AG04449 (cell line): ENCODE data around the gene ANTXRL.
"Not testable (repeated sequence)": the region's sequence is repeated elsewhere in the genome, so short reads cannot be mapped to it uniquely, and the experiment has no call there.

ENCODE experiments used
- CTCF ChIA-PET: fragments of 350-600 bp; formaldehyde crosslinking; extraction: SDS; loops from one replicate; lab custom pipeline; 2021; ENCODE audit warnings: antibody characterized with exemption; lab: Yijun Ruan, JAX
- POLR2A ChIA-PET: fragments of 400-600, 350-600 bp; formaldehyde crosslinking; extraction: SDS; loops from one replicate; lab custom pipeline; 2020; ENCODE audit warnings: antibody characterized with exemption, inconsistent platforms; lab: Yijun Ruan, JAX
- DNase-seq: peaks from one replicate; pipeline ENCODE4 v3.0.0-alpha.2; 2010; ENCODE audit warnings: low read depth, low spot score
- H3K4me3 ChIP-seq: 2 replicates; pipeline ENCODE4 v1.5.1; 2011; ENCODE audit warnings: low read depth, mild to moderate bottlenecking, control low read depth, low read length
- CTCF ChIP-seq: IDR thresholded peaks from one replicate; pipeline ENCODE4 v1.5.1; 2011; ENCODE audit warnings: mild to moderate bottlenecking, moderate library complexity, low read length, control low read depth, inconsistent platforms; ENCODE audit not compliant: insufficient read depth; ENCODE audit errors: missing control alignments

Gene ANTXRL

DNA sequence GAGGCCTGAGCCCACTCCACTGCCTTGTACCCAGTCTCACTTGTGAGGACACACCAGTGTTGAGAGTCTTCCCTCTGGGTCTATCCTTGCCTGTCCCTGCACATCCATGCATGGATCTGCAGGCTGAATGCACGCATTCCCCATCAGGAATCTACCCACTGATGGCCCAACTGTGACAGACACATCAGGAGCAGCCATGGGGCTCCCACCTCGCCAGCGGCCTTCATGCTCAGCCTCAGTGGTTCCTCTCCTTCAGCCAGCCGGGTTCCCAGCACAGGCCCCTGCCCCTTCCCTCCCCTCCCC lies 21.3 kb downstream of the ANTXRL start:
- DNase-seq = no peak
- ChIA-PET POLR2A (no interaction called here), CTCF (no interaction called here)
- no peak for TF ChIP-seq CTCF
- H3K4me3 ChIP-seq = no peak overlapping the region

DNA sequence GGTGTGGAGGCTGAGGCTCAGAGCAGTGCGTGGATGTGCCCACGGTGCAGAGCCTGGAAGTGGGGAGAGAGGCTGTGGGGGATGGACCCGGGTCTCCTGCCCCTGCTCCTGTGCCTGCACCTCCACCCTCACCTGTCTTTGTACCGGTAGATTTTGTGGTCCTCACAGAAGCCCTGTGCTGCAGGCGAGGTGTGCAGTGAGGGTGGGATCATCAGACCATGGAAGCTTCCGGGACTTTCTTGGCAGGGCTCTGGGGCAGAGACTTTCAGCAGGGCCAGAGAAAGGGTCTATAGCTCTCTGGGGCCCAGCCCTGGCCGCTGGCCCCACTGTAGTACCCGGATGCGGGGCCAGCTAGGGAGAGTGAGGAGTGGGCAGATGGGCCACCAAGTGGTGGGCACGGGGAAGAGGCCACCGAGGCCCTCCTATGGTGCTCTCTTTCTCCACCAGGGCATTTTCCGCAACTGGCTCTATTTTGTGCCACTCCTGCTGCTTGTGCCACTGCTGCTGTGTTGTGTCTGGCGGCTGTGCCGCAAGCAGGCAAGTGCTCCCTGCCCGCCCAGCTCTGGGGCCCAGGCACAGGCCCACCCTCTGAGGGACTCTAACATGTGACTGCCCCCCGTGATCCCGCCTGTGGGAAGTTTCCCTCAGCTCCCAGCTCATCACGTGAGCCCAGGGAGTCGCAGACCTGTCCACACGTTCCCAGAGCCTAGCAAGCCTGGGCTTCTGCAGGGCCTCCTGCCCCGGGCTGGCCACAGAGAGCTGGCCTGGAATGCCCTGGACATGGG lies 22.1 kb downstream of the ANTXRL start:
- ChIA-PET POLR2A (no interaction called here), CTCF (no interaction called here)
- no peak overlapping the region for H3K4me3 ChIP-seq
- DNase-seq = no peak
- TF ChIP-seq CTCF = no peak

- POLR2A ChIA-PET = no interaction called here
- no peak for TF ChIP-seq CTCF
- no peak for DNase-seq
- CTCF ChIA-PET = interaction anchor here (0.8 kb wide), 1 partner anchor 9 kb away, joined by 3 read pairs; no protein-coding TSS in a partner anchor
- H3K4me3 ChIP-seq = no peak overlapping the region
Measured at GRCh38 chr10:46309511-46310142, 22.8 kb downstream of the ANTXRL start.

GRCh38 chr10:46310143-46310514 lies 23.3 kb downstream of the ANTXRL start:
- CTCF ChIA-PET = interaction anchor here (0.8 kb wide), 1 partner anchor 8 kb away, joined by 3 read pairs; no protein-coding TSS in a partner anchor
- POLR2A ChIA-PET = no interaction called here
- DNase-seq = no peak
- TF ChIP-seq CTCF = no peak
- no peak overlapping the region for H3K4me3 ChIP-seq

DNA sequence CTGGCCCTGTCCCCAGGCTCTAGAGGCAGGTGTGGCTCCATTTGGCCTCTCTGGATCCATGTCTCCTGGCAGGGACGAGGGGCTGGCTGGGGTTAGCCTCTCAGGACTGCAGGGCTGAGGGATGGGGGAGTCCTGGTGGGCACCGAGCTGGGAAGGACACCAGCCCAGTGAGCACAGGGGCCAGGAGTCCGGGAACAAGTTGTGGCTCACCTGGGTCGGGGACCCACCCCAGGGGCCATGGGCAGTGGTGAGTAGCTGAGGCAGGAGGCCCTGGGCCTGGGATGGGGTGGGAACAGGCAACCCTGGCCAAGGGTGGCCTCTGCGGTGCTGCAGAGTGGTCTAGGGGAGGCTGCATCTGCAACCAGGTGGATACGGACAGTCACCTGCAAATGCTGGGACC lies 24.1 kb downstream of the ANTXRL start:
- no peak overlapping the region for H3K4me3 ChIP-seq
- ChIA-PET CTCF (no interaction called here), POLR2A (no interaction called here)
- TF ChIP-seq CTCF = no peak
- no peak for DNase-seq

GRCh38 chr10:46311501-46311951 lies 24.7 kb downstream of the ANTXRL start:
- no peak for TF ChIP-seq CTCF
- ChIA-PET POLR2A (no interaction called here), CTCF (no interaction called here)
- no peak for DNase-seq
- H3K4me3 ChIP-seq = no peak overlapping the region

- CTCF ChIA-PET, DNase-seq, POLR2A ChIA-PET: not testable (repeated sequence)
Measured at GRCh38 chr10:46311961-46312431, 25.2 kb downstream of the ANTXRL start.

More at GRCh38 chr10:46311961-46312431, 25.2 kb downstream of the ANTXRL start:
- H3K4me3 ChIP-seq = not testable (repeated sequence)
